M059J (cell line): ENCODE measurements around the gene SLC36A3. TPM values are rescaled to one million over a fixed set of nuclear protein-coding genes. Genes with fewer than 3 reads are reported as not detected.

ENCODE experiments used
- DNase-seq: peaks from one replicate; pipeline ENCODE4 v3.0.0-alpha.2; 2012; ENCODE audit warnings: low read depth
- total RNA-seq: library from RNA; depleted of rRNA; stranded (reverse); fragments of >200 nt; shearing (Covaris generic); gene quantifications from 2 replicates; pipeline ENCODE4 v1.2.3, GENCODE V29; 2014

The SLC36A3 gene
- total RNA-seq, 1 experiment from 2014 or later: not detected

- DNase-seq: no peak
Measured at GRCh38 chr5:151298063-151298855, 5.3 kb downstream of the SLC36A3 start.

GRCh38 chr5:151296974-151297373 is 6.6 kb downstream of the SLC36A3 start:
- no peak for DNase-seq

GRCh38 chr5:151296478-151296830 is 7.1 kb downstream of the SLC36A3 start:
- no peak for DNase-seq

GRCh38 chr5:151295791-151296477 is 7.6 kb downstream of the SLC36A3 start:
- no peak for DNase-seq

- DNase-seq: peak; percentile 27
Measured at GRCh38 chr5:151295138-151295537, 8.4 kb downstream of the SLC36A3 start.

- DNase-seq: no peak
Measured at GRCh38 chr5:151293624-151294023, 9.9 kb downstream of the SLC36A3 start.

GRCh38 chr5:151288180-151288579 is 15.4 kb downstream of the SLC36A3 start:
- peak; percentile 24 for DNase-seq

- DNase-seq: no peak
Measured at GRCh38 chr5:151286246-151286645, 17.3 kb downstream of the SLC36A3 start.

GRCh38 chr5:151285683-151286082 is 17.9 kb downstream of the SLC36A3 start:
- no peak for DNase-seq

- no peak for DNase-seq
Measured at GRCh38 chr5:151284392-151284967, 19.1 kb downstream of the SLC36A3 start.

- no peak for DNase-seq
Measured at GRCh38 chr5:151283120-151283825, 20.3 kb downstream of the SLC36A3 start.

- DNase-seq: no peak
Measured at GRCh38 chr5:151281001-151281639, 22.4 kb downstream of the SLC36A3 start.

GRCh38 chr5:151280443-151280842 is 23.1 kb downstream of the SLC36A3 start:
- no peak for DNase-seq

GRCh38 chr5:151278845-151279244 is 24.7 kb downstream of the SLC36A3 start:
- no peak for DNase-seq

GRCh38 chr5:151275803-151276202 is 27.8 kb downstream of the SLC36A3 start:
- no peak for DNase-seq

- DNase-seq: no peak
Measured at GRCh38 chr5:151274666-151275065, 28.9 kb downstream of the SLC36A3 start.

- no peak for DNase-seq
Measured at GRCh38 chr5:151271336-151271735, 32.2 kb downstream of the SLC36A3 start.

GRCh38 chr5:151270599-151270998 is 33.0 kb downstream of the SLC36A3 start:
- DNase-seq: peak; percentile 31

GRCh38 chr5:151267491-151268260 is 35.9 kb downstream of the SLC36A3 start:
- peak; percentile 39 for DNase-seq

GRCh38 chr5:151264113-151264512 is 39.5 kb downstream of the SLC36A3 start:
- DNase-seq: peak; percentile 47

- DNase-seq: no peak
Measured at GRCh38 chr5:151262532-151262931, 41.0 kb downstream of the SLC36A3 start.
